ENCODE data around the gene UVRAG.

UVRAG gene

GRCh38 chr11:75773595-75774353 lies 41.2 kb upstream of the UVRAG start:
- no peak for TF ChIP-seq NFIC (IDR thresholded peaks at IDR 0.05)
- no peak for TF ChIP-seq CEBPB (IDR thresholded peaks at IDR 0.05)
- TF ChIP-seq RAD21 (IDR thresholded peaks at IDR 0.05; ENCODE audit: low read depth) = no peak

- TF ChIP-seq ZBTB7A (IDR thresholded peaks at IDR 0.05; ENCODE audit: low read depth) (no peak), TAF1 (IDR thresholded peaks at IDR 0.05; ENCODE audit: low read depth) (no peak)
- TF ChIP-seq, protein P1, sequence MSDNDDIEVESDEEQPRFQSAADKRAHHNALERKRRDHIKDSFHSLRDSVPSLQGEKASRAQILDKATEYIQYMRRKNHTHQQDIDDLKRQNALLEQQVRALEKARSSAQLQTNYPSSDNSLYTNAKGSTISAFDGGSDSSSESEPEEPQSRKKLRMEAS (IDR thresholded peaks at IDR 0.05) = no peak
These were observed 40.0 kb upstream of the UVRAG start for GRCh38 chr11:75775056-75775455.

DNA sequence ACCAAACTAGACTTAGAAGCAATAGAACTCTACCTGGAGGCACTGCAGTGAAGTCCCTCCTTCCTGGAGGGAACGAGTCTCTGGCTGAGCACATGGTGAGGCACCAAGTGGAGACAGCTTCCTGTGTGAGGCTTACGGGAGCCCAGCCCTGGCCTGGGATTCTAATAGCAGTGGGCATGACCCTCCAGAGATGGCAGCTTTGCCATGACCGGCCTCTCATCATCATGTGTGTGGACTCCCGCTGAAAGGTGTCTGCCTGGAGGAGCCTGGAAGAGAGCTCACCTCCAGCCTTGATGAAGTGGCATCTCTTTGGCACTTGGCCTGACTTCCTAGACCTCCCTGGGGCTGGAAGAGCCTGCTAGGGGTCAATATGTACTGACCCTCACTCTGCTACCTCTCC lies 38.5 kb upstream of the UVRAG start:
- TF ChIP-seq, protein P2, sequence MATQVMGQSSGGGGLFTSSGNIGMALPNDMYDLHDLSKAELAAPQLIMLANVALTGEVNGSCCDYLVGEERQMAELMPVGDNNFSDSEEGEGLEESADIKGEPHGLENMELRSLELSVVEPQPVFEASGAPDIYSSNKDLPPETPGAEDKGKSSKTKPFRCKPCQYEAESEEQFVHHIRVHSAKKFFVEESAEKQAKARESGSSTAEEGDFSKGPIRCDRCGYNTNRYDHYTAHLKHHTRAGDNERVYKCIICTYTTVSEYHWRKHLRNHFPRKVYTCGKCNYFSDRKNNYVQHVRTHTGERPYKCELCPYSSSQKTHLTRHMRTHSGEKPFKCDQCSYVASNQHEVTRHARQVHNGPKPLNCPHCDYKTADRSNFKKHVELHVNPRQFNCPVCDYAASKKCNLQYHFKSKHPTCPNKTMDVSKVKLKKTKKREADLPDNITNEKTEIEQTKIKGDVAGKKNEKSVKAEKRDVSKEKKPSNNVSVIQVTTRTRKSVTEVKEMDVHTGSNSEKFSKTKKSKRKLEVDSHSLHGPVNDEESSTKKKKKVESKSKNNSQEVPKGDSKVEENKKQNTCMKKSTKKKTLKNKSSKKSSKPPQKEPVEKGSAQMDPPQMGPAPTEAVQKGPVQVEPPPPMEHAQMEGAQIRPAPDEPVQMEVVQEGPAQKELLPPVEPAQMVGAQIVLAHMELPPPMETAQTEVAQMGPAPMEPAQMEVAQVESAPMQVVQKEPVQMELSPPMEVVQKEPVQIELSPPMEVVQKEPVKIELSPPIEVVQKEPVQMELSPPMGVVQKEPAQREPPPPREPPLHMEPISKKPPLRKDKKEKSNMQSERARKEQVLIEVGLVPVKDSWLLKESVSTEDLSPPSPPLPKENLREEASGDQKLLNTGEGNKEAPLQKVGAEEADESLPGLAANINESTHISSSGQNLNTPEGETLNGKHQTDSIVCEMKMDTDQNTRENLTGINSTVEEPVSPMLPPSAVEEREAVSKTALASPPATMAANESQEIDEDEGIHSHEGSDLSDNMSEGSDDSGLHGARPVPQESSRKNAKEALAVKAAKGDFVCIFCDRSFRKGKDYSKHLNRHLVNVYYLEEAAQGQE (IDR thresholded peaks at IDR 0.05; ENCODE audit: low read depth) = no peak
- no peak for TF ChIP-seq FOXM1 (IDR thresholded peaks at IDR 0.05; ENCODE audit: borderline replicate concordance, low read depth)
- TF ChIP-seq RAD21 (IDR thresholded peaks at IDR 0.05; ENCODE audit: low read depth) = no peak
- TF ChIP-seq, protein P1 (IDR thresholded peaks at IDR 0.05) = no peak
- no peak for TF ChIP-seq TEAD4 (IDR thresholded peaks at IDR 0.05)
- no peak for TF ChIP-seq CEBPB (IDR thresholded peaks at IDR 0.05)
- TF ChIP-seq CREB1 (IDR thresholded peaks at IDR 0.05; ENCODE audit: low read depth) = no peak
- TF ChIP-seq TCF12 (IDR thresholded peaks at IDR 0.05; ENCODE audit: low read depth) = no peak
- no peak for TF ChIP-seq ZBTB7A (IDR thresholded peaks at IDR 0.05; ENCODE audit: low read depth)

DNA sequence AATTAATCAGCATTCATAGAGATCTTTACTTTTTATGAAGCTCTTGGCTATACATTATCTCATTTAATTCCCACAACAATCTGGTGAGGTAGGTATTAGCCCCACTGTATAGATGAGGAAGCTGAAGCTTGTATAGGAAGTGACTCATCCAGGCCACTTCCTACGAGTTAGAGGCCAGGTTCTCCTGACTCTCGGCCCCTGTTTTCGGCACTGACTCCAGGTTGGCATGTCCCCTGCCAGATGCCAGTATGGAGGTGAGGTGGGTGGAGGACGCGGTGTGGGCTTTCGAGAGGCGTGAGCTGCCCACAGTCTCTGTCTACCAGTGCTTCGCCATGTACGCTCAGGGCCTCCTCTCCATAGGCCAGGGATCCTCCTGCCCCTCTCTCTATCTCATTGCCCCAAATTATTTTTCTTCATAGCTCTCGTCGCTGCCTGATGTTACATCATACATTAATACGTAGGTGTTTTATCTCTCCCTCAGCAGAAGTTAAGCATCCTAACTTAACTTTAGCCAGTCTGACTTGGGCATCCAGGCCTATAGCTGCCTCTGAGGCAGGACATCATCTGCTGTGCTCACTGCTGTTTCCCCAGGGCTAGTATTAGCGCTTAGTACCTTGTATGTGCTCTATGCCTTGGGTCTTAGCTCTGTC lies 37.4 kb upstream of the UVRAG start:
- TF ChIP-seq EGR1 (IDR thresholded peaks at IDR 0.05) (no peak), TEAD4 (IDR thresholded peaks at IDR 0.05) (no peak), ZBTB7A (IDR thresholded peaks at IDR 0.05; ENCODE audit: low read depth) (no peak), FOXM1 (IDR thresholded peaks at IDR 0.05; ENCODE audit: borderline replicate concordance, low read depth) (no peak), CREB1 (IDR thresholded peaks at IDR 0.05; ENCODE audit: low read depth) (no peak), TAF1 (IDR thresholded peaks at IDR 0.05; ENCODE audit: low read depth) (no peak), RAD21 (IDR thresholded peaks at IDR 0.05; ENCODE audit: low read depth) (no peak), EP300 (IDR thresholded peaks at IDR 0.05; ENCODE audit: borderline replicate concordance) (no peak), NFIC (IDR thresholded peaks at IDR 0.05) (no peak), CEBPB (IDR thresholded peaks at IDR 0.05) (no peak), TCF12 (IDR thresholded peaks at IDR 0.05; ENCODE audit: low read depth) (no peak), YY1 (IDR thresholded peaks at IDR 0.05; ENCODE audit: low read depth) (no peak)
- TF ChIP-seq, protein P2 (IDR thresholded peaks at IDR 0.05; ENCODE audit: low read depth) = no peak
- TF ChIP-seq, protein P3, sequence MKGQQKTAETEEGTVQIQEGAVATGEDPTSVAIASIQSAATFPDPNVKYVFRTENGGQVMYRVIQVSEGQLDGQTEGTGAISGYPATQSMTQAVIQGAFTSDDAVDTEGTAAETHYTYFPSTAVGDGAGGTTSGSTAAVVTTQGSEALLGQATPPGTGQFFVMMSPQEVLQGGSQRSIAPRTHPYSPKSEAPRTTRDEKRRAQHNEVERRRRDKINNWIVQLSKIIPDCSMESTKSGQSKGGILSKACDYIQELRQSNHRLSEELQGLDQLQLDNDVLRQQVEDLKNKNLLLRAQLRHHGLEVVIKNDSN (IDR thresholded peaks at IDR 0.05) = no peak
- TF ChIP-seq, protein P1 (IDR thresholded peaks at IDR 0.05) = no peak

- no peak for TF ChIP-seq TCF12 (IDR thresholded peaks at IDR 0.05; ENCODE audit: low read depth)
- TF ChIP-seq CREB1 (IDR thresholded peaks at IDR 0.05; ENCODE audit: low read depth) = no peak
- TF ChIP-seq TAF1 (IDR thresholded peaks at IDR 0.05; ENCODE audit: low read depth) = no peak
- TF ChIP-seq RAD21 (IDR thresholded peaks at IDR 0.05; ENCODE audit: low read depth) = no peak
- TF ChIP-seq, protein P1 (IDR thresholded peaks at IDR 0.05) = no peak
- TF ChIP-seq EP300 (IDR thresholded peaks at IDR 0.05; ENCODE audit: borderline replicate concordance) = no peak
- TF ChIP-seq, protein P2 (IDR thresholded peaks at IDR 0.05; ENCODE audit: low read depth) = no peak
- no peak for TF ChIP-seq YY1 (IDR thresholded peaks at IDR 0.05; ENCODE audit: low read depth)
- no peak for TF ChIP-seq FOXM1 (IDR thresholded peaks at IDR 0.05; ENCODE audit: borderline replicate concordance, low read depth)
- TF ChIP-seq CEBPB (IDR thresholded peaks at IDR 0.05) = no peak
- TF ChIP-seq NFIC (IDR thresholded peaks at IDR 0.05) = no peak
- TF ChIP-seq, protein P3 (IDR thresholded peaks at IDR 0.05) = no peak
- no peak for TF ChIP-seq TEAD4 (IDR thresholded peaks at IDR 0.05)
- TF ChIP-seq EGR1 (IDR thresholded peaks at IDR 0.05) = no peak
- no peak for TF ChIP-seq ZBTB7A (IDR thresholded peaks at IDR 0.05; ENCODE audit: low read depth)
These were observed 36.0 kb upstream of the UVRAG start for GRCh38 chr11:75778962-75779361.

Measured in Ishikawa (cell line).